GM19035 (cell line): Measurements from ENCODE around the gene PPCDC.

ENCODE experiments used
- ATAC-seq: cut with Tn5 transposase; IDR thresholded peaks from one replicate; pipeline ENCODE4 v1.9.1; 2021; ENCODE audit not compliant: unreplicated experiment

PPCDC gene

DNA sequence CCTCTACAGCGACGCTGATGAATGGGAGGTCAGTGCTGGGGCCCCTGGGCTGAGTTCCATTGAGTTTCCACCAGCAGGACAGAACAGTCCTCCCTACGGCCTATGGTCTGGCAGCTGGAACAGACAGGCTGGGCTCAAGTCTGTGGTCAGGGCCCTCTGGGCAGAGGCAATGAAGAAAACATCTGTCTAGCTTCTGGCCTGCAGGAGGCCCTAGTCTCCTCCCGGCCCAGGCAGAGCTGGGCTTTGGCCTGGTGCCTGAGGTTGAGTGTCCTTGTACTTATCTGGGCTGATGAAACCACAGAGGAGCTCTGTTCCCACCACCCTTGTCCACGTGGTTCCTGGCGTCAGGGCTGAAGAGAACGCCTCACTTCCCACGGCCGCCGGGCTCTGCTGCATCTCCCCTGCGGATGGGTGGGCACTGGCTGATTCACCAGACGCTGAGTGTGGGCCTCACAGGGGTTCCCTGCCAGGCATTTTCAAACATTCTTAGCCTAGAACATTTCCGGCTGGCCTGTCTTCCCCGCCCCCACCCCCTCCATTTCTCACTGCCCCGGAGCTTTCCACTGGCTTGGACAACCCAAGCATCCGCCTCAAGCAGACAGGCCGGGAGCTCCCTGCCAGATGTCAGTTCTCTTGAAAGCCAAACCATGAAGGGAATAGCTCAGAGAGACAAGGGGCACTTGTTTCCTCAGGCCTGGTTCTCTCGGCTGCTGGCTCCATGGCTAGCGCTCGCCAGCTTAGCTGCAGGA is 20.3 kb downstream of the PPCDC start:
- peak; percentile 39 for ATAC-seq

DNA sequence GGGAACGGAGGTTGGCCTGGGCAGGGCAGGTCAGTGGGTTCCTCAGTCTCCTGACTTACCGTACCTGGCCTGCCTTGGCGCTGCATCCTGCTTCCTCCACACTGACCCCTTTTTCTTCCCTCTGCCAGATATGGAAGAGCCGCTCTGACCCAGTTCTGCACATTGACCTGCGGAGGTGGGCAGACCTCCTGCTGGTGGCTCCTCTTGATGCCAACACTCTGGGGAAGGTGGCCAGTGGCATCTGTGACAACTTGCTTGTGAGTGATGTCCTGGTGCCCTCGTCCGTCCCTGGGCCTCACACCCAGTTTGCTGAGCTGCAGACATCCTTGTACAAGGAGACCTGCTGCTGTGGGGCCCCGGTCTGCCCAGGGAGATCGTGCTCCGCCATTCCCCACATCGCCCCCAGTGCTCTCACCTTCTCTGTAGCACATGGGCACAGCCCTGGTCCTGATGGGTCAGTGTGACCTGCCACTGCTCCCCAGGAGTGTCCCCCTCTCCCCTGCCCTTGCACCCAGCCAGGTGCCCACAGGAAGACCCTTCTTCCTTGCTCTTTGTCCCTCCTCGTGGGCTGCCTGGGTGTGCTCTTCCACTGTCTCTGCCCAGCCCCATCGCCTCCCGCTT is 21.0 kb downstream of the PPCDC start:
- no peak for ATAC-seq

DNA sequence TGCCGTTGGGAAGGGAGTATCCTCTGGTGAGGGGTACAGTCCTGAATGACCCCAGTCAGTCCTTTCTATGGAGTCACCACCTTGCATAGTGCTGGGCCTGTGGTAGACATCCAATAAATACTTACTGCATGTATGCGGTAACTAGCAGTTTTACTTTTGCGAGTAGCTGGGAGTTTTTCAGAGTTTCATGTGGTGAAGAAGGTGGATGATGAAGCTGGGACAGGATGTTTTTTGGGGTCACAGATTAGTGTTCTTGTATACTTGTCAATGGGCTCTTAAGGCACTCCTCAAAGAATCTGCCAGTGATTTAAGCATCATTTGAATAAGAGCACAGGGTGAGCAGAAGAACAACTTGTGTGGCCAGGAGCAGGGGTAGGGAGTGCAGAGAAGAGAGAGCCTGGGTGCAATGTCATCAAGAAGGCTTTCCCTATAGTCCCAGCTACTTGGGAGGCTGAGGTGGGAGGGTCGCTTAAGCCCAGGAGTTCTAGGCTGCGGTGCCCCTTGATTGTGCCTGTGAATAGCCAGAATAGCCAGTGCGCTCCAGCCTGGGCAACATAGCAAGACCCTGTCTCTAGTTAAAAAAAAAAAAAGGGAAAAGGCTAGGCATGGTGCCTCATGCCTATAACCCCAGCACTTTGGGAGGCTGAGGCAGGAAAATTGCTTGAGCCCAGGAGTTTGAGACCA is 22.1 kb downstream of the PPCDC start:
- no peak for ATAC-seq

DNA sequence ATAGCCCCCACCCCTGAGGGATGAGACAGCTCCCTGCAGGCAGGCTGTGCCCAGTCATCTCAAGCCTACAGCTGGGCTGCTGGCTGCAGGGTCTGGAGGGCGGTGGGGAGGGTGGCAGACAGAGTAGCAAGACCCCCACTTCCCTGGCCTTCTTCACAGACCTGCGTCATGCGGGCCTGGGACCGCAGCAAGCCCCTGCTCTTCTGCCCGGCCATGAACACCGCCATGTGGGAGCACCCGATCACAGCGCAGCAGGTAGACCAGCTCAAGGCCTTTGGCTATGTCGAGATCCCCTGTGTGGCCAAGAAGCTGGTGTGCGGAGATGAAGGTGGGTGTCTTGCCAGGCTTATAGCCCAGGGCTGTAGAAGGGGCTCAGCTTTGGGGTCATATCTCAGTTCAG is 25.0 kb downstream of the PPCDC start:
- ATAC-seq, result no peak

DNA sequence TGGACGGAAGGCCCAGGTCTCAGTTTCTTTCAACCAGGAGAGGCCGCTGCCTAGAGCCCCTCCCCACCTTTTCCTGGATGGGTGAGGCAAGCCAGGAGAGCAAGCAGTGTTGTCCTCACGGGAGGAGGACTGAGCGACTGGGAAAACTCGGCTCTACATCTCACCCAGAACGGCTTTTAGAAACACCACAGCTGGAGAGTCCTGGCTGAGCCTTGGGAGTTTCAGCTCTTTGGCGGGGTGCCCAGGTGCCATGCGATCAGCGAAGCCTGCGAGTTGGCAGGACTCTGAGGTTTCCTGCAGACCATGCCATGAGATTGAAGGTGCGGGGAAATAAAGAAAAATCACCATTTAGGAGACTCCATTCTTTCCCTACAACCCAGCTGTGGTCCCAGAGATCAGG is 26.0 kb downstream of the PPCDC start:
- ATAC-seq, result no peak

DNA sequence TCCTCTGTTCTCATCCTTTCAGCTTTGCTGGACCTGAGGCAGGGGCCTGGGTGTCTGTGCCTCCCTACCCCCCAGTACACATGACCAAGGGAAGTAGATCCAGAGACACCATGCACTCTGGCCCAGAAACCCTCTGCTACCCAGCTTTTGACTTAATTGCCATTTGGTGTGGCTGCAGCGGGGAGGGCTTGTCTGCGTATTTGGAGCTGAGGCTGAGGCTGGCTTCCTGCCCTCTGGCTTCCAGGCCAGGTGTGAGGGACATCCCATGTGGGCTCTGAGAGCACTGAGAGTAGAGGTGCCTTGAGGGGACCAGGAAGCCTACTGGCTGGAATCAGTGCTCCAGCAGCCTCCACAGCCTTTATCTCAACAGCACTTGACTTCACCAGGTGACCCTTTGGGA is 26.9 kb downstream of the PPCDC start:
- ATAC-seq, result no peak

- no peak for ATAC-seq
Observed at GRCh38 chr15:75051191-75051608, 27.8 kb downstream of the PPCDC start.

DNA sequence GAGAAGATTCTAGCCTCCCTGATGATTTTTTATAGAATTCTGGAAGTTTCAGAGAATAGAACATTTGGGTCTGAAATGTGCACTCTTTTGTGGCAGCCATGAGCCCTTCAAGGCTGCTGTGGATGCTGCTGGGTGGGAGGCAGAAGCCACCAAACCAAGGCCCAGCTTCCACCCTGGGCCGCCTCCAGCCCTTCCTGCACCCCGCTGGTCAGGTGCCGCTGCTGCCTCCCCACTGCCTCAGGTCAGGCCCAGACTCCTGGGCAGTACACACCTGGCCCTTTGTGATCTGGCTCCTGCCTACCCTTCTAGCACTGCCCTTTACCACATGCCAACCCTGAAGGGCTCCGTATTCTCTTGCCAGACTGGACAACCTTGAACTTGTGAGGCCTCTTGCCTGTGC is 28.3 kb downstream of the PPCDC start:
- ATAC-seq, result no peak

- ATAC-seq, result no peak
Observed at GRCh38 chr15:75052972-75053747, 29.8 kb downstream of the PPCDC start.

DNA sequence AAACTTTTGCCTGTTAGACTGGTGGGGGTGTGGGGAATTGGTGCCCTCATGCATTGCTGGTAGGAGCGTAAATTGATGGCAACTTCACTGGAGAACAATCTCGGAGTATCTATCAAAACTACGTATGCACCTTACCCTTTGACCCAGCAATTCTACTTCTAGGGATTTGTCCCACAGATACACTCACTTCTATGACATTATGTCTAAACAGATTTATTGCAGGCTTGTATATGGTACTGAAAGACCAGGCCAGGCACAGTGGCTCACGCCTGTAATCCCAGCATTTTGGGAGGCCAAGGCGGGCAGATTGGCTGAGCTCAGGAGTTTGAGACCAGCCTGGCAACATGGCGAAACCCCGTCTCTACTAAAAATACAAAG is 30.3 kb downstream of the PPCDC start:
- ATAC-seq, result no peak

GRCh38 chr15:75054172-75054897 is 30.9 kb downstream of the PPCDC start:
- ATAC-seq, result no peak

GRCh38 chr15:75056036-75056435 is 32.6 kb downstream of the PPCDC start:
- ATAC-seq, result no peak

GRCh38 chr15:75058127-75058905 is 34.9 kb downstream of the PPCDC start:
- ATAC-seq, result no peak

- ATAC-seq, result no peak
Observed at GRCh38 chr15:75059607-75060006, 36.2 kb downstream of the PPCDC start.

- ATAC-seq, result peak; percentile 53
Observed at GRCh38 chr15:75061272-75061671, 37.9 kb downstream of the PPCDC start.

- ATAC-seq, result no peak
Observed at GRCh38 chr15:75062706-75063105, 39.3 kb downstream of the PPCDC start.

GRCh38 chr15:75063338-75063737 is 39.9 kb downstream of the PPCDC start:
- ATAC-seq, result no peak

- no peak for ATAC-seq
Observed at GRCh38 chr15:75063889-75064288, 40.5 kb downstream of the PPCDC start.

DNA sequence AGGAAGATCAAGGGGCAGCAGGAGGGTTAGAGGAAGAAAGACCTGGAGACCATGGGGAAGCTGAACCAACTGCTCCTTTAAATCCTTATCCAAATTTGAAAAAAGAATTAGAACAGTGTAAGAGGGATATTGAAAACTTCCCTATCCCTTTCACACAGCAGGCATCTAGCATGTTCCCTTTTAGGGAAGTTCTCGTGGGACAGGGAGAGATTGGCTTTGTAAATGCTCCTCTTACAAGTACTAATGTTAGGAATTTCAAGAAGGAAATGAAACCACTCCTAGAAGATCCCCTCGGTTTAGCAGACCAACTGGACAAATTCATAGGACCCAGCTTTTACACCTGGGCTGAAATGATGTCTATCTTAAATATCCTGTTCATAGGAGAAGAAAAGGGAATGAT is 41.5 kb downstream of the PPCDC start:
- no peak for ATAC-seq

GRCh38 chr15:75065467-75065850 is 42.1 kb downstream of the PPCDC start:
- no peak for ATAC-seq
